ENCODE measurements around the gene PARG.
"Not testable (repeated sequence)": the region's sequence is repeated elsewhere in the genome, so short reads cannot be mapped to it uniquely, and the experiment has no call there.

The PARG gene

DNA sequence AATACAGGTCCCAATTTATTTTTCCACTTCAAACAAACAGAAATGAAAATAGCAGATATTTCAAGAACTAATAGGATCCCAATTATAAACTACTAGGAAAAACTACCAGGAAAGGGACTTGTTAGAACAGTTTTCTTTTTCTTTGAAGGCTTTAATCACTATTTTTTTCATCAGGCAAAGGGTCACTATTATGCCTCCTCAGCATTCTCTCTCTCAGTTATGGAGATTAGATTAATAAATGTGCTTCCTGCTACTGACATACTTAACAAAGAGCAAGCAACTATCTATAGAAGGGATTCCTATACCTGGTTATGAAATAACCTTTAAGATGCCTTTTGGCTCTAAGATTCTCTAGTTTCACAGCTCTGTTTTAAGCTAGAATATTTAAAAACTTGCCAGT lies 108.7 kb downstream of the PARG start:
- no peak overlapping the region for H3K27ac ChIP-seq
- H3K4me3 ChIP-seq, result no peak overlapping the region

DNA sequence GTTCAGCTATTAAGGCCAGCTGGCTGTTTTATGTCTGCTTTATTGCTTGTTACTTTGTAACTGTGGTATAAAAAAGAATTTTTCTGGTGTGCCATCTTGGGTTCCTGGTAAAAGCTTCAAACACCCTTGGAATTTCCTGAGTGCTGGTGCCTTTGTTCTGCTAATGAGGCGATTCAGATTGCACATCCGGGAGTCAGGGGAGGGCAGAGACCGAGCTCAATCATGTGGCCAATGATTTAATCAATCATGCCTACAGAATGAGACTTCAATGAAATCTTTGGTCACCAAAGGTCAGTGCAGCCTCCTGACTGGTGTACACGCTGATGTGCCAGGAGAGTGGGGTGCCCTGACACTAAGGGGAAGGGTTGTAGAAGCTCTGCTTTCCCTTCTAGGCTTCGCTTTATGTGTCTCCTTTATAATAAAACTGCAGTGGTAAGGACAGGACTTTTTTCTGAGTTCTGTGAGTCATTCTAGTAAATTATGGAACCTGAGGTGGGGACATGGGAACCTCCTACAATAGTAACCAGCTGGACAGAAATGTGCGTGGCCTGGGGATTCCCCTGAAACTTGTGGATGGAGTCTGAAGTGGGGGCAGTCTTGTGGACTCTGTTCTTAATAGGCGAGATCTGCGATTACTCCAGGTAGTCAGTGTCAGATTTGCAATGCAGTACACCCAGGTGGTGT lies 110.3 kb downstream of the PARG start:
- H3K4me3 ChIP-seq, result no peak overlapping the region
- peak overlapping the region in 2 of 21 experiments; percentile 10 to 18 for H3K27ac ChIP-seq

DNA sequence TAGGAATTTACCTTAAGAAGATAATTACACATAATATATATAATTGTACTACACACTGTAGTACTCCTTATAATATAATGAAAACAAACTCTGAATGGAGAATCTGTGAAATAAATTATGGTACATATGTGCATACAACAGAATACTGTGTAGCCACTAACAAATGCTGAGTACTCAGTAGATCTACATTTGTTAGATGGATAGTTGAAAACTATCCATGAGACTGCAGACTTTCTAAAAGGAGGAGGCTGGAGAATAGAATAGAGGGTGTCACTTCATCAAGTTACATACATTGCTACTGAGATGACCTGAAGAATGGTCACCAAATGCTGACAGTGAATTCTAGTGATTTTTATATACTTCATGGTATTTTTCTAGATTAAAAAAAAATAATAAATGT lies 111.0 kb downstream of the PARG start:
- H3K27ac ChIP-seq, result peak overlapping the region in 2 of 21 experiments; percentile 2 to 18
- no peak overlapping the region for H3K4me3 ChIP-seq

DNA sequence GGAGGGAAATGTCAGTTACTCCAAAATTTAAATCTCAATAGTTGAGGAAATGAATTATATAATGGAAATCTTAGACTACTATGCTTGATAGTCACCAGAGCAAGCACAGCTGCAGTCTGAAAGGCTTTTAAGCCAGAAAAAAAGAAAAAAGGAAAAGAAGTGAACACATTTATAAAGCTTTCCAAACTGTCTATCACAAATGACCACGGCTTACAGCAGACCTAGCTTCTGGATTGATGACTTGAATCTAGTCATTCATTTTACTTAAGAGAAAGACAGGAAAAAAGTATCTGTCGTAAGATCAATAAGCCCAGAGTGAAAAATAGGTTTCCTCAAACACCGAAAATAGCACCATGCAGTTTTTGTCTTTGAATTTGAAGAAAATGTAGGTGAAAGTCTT lies 111.8 kb downstream of the PARG start:
- peak overlapping the region in 1 of 21 experiments; percentile 18 for H3K27ac ChIP-seq
- no peak overlapping the region for H3K4me3 ChIP-seq

DNA sequence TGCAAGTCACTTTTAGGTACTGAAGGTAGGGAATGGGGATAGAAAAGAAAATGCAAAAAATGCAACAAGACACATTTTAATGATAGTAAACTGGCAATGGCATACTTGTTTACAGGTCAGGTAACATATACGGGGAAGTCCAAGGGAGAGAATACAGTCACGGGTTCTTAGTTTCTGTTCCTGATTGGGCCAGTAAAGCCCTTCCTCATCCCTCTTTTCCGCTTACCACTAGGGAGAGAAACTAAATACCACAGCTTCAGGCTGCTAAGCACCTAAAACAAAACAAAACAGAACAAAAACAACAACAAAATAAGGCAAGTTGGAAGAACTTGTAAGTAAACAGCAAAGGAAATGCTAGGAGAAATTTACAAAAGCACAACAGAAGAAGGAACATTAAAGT lies 114.5 kb downstream of the PARG start:
- no peak overlapping the region for H3K27ac ChIP-seq

DNA sequence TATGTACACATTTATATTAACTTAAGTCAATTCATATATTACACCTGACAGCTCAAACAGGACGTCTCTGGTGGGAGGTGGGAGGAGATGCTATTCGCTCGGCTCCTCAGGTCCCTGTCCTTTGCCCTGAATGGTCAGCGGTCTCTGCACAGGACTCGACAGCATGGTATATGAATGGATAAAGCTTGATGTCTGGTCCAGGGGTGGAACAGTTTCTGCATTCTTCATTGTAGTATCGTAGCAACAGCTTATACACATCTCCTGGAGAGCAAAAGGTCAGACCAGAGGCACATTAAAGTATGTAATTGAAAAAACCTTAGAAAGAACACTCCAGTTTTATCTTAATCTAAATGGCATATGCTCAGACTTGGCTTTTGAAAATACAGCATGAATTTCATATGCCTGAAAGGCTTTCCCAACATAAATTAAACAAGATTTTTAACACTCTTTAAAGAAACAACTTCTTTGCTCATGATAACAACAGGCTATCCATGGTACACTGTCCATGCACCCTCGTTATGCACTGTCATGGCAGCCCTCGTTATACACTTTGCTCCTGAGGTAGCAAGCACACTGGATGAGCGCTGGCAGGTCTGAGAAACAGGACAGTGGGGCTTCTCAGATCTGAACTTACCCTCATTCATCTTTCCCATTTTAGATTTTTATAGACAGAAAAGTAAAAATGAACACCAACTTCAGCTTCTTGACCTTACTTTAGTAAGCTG lies 122.4 kb downstream of the PARG start:
- no peak overlapping the region for H3K27ac ChIP-seq

More for the DNA sequence above, 114.5 kb downstream of the PARG start:
- no peak overlapping the region for H3K4me3 ChIP-seq

DNA sequence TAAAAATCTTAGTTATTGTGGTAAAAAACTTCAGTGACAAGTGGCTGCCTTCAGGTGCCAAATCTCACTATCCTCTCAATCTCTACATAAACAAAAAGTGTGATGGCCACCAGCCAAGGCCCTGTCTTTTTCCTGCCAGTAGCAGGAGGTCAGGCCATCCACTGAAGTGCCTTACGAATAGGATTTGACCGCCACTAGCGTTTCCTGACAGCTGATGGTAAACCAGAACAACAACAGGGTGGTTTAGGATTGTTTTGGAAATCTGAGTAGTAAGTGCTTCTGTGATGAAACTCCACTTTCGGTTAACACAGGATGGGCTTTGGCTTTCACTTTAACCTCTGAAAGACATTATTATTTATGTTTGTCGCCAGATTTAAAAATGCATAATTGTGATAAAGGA lies 124.0 kb downstream of the PARG start:
- H3K4me3 ChIP-seq, result no peak overlapping the region
- no peak overlapping the region for H3K27ac ChIP-seq

More for the DNA sequence above, 122.4 kb downstream of the PARG start:
- H3K4me3 ChIP-seq, result no peak overlapping the region

DNA sequence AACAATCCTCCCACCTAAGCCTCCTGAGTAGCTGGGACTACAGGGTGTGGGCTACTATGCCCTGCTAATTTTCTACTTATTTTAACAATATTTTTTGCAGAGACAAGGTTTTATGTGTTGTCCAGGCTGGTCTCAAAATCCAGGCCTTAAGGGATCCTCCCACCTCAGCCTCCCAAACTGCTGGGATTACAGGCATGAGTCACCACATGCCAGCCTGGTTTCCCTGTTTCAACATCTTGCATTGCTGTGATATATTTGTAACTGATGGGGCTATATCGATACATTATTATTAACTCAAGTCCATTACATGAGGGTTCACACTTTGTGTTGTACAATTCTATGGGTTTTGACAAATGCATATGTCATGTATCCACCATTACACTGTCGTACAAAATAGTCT lies 137.8 kb downstream of the PARG start:
- H3K27ac ChIP-seq, result no peak overlapping the region
- no peak overlapping the region for H3K4me3 ChIP-seq

DNA sequence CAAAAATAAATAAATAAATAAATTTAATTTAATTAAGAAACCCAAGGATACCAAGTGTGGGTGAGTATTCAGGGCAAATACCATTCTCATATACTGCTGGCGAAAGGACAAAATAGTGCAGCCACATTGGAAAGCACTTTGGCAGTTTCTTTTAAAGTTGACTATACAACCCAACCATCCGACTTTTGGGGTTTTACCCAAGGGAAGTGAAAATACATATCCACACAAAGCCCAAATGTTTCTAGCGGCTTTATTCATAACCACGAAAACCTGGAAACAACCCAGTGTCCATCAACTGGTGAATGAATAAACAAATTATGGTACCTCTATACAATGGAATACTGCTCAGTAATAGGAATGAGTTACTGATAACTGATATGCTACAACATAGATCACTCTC lies 143.6 kb downstream of the PARG start:
- Histone ChIP-seq H3K27ac (no peak overlapping the region), H3K4me3 (no peak overlapping the region)

DNA sequence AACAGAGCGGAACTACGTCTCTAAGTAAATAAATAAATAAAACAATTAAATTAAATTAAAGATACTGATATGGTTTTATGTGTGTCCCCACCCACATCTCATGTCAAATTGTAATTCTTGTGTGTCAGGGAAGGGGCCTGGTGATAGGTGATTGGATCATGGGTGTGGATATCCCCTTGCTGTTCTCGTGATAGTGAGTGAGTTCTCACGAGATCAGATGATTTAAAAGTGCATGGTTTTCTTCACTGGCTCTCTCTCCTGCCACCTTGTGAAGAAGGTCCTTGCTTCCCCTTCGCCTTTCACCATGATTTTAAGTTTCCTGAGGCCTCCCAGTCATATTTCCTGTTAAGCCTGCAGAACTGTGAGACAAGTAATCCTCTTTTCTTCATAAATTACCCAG lies 150.7 kb downstream of the PARG start:
- no peak overlapping the region for H3K4me3 ChIP-seq

DNA sequence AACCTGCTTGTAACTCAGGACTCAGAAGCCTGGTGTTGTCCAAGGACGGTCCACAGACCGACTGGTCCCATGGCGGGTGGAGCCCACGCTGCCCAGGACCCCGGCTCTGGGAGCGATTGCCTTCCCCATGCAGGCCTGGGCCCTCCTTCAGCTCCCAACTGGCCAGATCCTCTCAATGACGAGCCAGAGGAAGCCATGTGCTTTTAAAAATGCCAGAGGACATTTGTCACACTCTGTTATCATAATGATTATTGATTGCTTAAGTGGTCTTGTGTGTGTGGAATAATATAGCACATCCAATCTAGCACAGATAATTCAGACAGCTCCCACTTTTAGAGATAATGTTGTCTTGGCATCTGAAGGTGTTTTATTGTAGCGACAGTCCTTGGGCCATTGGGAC lies 157.1 kb downstream of the PARG start:
- H3K4me3 ChIP-seq, result no peak overlapping the region
- H3K27ac ChIP-seq, result no peak overlapping the region

More for the DNA sequence above, 150.7 kb downstream of the PARG start:
- no peak overlapping the region for H3K27ac ChIP-seq

DNA sequence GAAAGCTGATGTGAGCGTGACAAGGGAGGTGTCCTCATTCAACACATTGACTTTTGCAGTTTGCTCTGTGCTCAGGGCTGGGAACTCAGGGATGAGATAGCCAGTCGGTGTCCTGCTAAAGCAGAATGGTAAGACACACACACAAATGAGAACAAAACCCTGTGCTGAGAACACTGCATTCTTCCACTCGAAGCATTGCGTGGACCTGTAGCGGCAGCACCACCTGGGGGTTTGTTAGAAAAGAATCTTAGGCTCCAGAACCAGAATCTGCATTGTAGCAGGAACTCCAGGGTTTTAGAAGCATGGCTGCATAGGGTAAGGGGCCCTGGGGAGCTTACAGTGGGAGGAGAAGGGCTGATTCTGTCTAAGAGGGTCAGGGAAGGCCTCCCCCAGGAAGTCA lies 158.2 kb downstream of the PARG start:
- H3K27ac ChIP-seq, result no peak overlapping the region
- H3K4me3 ChIP-seq, result no peak overlapping the region

DNA sequence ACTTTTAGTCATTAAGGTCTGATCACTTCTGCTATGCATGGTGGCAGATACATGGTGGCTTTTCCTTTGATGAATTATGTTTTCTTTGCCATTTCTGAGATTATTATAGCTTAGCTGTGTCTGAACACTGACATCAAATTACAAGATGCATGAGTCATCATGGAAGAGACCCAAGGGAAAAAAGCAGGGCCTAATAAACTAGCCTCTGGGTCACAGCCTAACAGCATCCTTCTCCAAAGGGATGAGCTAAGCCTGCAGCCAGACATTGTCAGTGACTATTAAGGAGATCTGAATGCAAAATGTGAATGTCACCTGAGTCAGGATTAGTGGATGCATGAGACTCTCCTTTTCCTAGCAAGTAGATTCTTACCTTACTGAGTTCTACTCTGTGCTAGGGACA lies 160.6 kb downstream of the PARG start:
- Histone ChIP-seq H3K27ac (no peak overlapping the region), H3K4me3 (no peak overlapping the region)

DNA sequence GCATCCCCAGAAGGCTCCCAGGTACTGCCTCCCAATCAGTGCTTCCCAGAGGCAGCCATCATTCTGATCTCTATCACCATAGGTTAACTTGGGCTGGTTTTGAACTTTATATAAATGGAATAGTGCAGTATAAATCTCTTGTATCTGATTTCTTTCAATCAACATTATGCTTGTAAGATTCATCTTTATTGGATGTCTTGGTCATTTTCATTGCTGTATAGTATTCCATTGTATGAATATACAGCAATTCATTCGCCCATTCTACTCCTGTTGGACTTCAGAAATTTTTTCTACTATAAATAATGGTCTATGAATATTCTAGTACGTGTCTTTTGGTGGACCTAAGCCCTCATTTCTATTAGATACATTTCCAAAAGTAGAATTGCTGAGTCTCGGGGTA lies 163.6 kb downstream of the PARG start:
- Histone ChIP-seq H3K27ac (no peak overlapping the region), H3K4me3 (no peak overlapping the region)

DNA sequence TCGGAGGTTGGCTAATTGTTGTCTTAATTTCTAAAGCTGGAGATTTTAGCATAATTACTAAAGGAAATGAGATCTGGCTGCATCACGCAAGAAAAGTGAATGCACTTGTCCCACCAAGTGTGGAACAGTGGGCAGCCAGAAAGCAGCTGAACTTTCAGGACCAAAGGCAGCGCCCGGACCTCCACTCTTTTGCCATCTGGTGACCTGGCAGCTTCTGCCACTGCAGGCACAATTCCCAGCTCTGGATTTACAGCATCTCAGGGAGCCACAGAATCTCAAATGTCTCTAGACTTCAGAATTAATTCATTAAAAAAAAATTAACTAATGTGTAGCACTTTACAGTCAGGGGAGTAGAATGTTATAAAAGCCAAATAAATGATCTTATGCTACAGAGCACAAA lies 165.0 kb downstream of the PARG start:
- Histone ChIP-seq H3K27ac (no peak overlapping the region), H3K4me3 (no peak overlapping the region)

DNA sequence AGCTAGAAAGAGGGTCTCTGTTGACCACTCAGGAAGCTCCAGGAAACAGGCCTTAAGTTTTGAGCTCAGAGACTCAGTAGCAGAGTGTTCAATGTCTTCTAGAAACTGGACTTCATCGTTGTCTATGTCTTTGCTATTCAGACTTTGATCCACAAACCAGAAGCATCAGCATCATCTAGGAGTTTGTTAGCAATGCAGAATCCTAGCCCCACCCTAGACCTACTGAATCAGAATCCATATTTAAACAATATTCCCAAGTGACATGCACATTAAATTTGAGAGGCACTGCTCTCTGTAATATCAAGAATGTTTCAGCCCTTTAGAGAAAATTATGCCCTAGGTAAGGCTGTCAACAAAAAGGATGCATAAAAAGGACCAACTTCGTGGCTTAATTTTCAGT lies 166.8 kb downstream of the PARG start:
- no peak overlapping the region for H3K27ac ChIP-seq
- no peak overlapping the region for H3K4me3 ChIP-seq

DNA sequence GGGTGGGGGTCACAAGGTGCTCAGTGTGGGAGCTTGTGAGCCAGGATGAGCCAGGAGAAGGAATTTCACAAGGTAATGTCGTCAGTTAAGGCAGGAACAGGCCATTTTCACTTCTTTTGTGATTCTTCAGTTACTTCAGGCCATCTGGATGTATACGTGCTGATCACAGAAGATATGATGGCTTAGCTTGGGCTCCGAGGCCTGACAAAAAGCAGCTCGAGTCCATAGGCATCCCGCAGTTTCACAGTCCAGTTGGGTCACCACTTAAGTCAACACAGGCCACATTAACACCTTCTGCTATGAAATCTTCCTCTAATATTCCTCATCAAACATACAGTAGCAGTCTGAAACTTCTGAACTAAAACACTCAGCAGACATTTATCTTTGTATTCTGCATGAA lies 168.9 kb downstream of the PARG start:
- H3K4me3 ChIP-seq, H3K27ac ChIP-seq: not testable (repeated sequence)

DNA sequence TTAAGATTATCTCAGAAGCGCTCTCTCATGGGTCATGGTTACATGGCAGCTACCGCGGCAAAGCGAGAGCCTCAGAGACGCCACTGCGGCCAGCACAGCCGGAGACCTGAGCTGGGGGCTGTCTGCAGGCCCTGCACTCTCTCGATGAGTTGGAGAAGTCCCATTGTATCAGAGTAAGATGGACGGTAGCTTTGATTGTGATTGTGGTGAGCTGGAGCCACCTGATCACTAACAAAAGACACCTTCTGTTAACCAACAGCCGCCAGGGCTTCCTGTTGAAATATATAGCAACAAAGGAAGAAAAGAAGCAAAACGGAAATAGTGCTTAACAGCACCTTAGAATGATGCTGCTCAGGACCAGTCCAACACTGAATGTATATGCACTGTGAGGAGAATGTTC lies 170.8 kb downstream of the PARG start:
- not testable (repeated sequence) for H3K4me3 ChIP-seq, H3K27ac ChIP-seq

DNA sequence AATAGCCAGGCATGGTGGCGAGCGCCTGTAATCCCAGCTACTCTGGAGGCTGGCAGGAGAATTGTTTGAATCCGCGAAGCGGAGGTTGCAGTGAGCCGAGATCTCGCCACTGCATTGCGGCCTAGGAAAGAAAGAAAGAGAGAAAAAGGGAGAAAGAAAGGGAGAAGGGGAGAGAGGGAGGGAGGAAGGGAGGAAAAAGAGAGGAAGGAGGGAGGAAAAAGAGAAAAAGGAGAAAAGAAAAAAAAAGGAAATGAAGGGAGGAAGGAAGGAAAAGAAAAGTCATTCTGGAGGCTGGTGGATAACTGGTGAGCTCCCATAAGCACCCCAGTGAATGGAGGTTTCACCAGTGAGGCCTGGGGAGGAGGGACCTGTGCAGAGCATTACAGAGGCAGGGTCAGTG lies 172.1 kb downstream of the PARG start:
- Histone ChIP-seq H3K4me3 (no peak overlapping the region), H3K27ac (no peak overlapping the region)

DNA sequence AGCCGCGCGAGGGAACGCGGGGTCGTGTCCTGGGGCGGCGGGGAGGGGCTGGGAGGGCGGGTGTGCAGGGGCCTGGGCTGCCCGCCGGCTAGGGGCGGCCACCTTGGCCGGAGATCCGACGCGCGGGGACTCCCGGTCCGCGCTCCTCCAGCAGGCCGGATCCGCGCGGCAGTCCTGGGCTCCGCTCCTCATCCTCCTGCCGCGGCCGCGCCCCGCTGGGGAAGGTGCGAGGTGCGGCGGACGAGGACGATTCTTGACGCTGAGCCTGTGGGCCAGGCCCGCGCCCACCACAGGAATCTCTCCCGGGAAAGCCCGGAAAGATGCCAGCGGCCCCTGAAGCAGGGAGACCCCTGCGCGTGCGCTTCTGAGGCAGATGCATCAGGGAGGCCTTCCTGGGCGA lies 173.1 kb downstream of the PARG start:
- H3K27ac ChIP-seq, result no peak overlapping the region
- no peak overlapping the region for H3K4me3 ChIP-seq

DNA sequence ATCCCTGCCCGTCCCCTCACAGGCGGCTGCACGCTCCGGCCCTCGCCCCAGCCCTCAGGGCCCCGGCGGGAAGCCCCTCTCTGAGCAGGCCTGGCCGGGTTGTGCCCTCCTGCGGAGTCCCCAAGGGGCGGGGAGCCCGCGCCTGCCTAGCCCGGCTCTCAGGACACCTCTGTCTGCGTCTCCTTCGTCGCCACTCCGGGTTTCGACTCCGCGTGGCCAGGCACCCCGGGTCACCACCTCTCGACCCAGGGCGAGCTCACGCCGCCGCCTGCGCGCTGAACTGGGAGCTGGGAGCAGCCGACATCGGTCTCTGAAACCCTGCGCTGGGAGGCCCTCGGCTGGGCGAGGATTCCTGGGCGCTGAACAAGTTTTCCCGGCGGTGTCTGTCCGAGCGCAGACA lies 173.5 kb downstream of the PARG start:
- Histone ChIP-seq H3K4me3 (no peak overlapping the region), H3K27ac (no peak overlapping the region)

Data from skin epidermis (tissue), 12 donors.